GM04503 (cell line): ENCODE results near the gene ALDH7A1.
"Not testable (repeated sequence)": the region's sequence is repeated elsewhere in the genome, so short reads cannot be mapped to it uniquely, and the experiment has no call there.

Experiments
- DNase-seq: peaks from one replicate; pipeline ENCODE4 v3.0.0-alpha.2; 2012; ENCODE audit warnings: low read depth

ALDH7A1 gene

GRCh38 chr5:126594748-126595485 lies at the start of gene ALDH7A1:
Gene ALDH7A1 (minus strand): TSS chr5:126595219. CDS start chr5:126595198, 21 bp downstream.
- peak; percentile 46 for DNase-seq

GRCh38 chr5:126641387-126641786 lies 46.4 kb upstream of the ALDH7A1 start:
- no peak for DNase-seq

GRCh38 chr5:126640866-126641265 lies 45.8 kb upstream of the ALDH7A1 start:
- no peak for DNase-seq

- DNase-seq: no peak
These were observed 41.9 kb upstream of the ALDH7A1 start for GRCh38 chr5:126636956-126637355.

- no peak for DNase-seq
These were observed 40.6 kb upstream of the ALDH7A1 start for GRCh38 chr5:126635585-126635984.

DNA sequence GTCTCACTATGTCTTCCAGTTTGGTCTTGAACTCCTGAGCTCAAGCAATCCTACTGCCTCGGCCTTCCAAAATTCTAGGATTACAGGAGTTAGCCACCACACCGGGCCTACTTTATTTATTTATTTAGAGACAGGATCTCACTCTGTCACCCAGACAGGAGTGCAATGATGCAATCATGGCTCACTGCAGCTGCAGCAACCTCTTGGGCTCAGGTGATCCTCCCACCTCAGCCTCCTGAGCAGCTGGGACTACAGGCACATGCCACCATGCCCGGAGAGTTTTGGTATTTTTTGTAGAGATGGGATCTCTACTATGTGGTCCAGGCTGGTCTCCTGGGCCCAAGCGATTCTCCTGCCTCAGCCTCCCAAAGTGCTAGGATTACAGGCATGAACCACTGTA lies 38.5 kb upstream of the ALDH7A1 start:
- DNase-seq: no peak

DNA sequence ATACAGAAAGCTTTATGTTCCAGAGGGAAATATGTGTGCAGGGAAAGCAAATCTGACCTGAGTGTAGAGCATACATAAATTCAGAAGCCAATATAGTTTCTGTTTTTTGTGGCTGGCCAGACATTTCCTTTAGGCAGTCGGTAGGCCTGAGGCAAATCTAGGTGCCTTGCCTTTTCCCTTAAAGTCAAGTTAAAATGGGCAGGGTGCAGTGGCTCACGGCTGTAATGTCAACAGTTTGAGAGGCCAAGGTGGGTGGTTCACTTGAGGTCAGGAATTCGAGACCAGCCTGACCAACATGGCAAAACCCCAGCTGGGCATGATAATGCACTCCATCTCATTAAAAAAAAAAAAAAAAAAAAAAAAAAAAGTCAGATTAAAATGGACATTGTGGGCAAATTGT lies 36.9 kb upstream of the ALDH7A1 start:
- DNase-seq: no peak

- no peak for DNase-seq
These were observed 33.1 kb upstream of the ALDH7A1 start for GRCh38 chr5:126628102-126628501.

- DNase-seq: peak; percentile 84
These were observed 29.5 kb upstream of the ALDH7A1 start for GRCh38 chr5:126624534-126624933.

GRCh38 chr5:126619781-126620180 lies 24.8 kb upstream of the ALDH7A1 start:
- DNase-seq: no peak

GRCh38 chr5:126617603-126618002 lies 22.6 kb upstream of the ALDH7A1 start:
- DNase-seq: not testable (repeated sequence)

DNA sequence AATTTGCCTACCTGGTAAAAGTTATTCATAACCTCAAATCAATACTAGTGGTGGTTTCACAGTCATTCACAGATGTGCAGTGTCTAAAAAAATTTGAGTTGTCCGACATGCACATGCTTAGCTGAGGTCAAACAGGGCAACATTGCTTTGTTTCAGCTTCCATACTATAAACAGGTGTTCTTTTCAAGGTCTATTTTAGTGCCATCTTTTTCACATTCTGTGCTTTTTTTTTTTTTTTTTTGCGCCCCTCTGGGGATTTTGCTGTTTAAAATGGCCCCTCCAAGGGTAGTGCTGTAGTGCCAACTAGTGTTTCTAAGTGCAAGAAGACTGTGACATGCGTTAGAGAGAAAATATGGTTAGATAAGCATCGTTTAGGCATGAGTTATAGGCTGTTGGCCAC lies 20.3 kb upstream of the ALDH7A1 start:
- no peak for DNase-seq

DNA sequence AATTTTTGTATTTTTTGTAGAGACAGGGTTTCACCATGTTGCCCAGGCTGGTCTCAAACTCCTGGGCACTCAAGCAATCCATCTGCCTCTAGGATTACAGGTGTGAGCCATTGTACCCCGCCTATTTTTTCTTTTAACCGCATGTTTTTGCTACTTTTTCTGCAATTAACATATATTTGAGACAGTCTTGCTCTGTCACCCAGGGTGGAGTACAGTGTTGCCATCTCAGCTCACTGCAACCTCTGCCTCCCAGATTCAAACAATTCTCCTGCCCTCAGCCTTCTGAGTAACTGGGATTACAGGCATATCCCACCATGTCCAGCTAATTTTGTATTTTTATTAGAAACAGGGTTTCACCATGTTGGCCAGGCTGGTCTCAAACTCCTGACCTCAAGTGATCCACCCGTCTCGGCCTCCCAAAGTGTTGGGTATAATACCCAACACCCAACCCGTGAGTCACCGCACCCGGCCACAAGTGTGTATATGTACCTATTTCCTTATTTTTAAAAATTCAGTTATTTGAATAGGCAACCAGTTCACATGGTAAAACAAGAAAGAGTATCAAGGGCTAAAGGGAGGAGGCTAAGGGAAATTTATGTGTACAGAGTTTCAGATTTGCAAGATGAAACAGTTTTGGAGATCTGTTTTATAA lies 19.0 kb upstream of the ALDH7A1 start:
- no peak for DNase-seq

DNA sequence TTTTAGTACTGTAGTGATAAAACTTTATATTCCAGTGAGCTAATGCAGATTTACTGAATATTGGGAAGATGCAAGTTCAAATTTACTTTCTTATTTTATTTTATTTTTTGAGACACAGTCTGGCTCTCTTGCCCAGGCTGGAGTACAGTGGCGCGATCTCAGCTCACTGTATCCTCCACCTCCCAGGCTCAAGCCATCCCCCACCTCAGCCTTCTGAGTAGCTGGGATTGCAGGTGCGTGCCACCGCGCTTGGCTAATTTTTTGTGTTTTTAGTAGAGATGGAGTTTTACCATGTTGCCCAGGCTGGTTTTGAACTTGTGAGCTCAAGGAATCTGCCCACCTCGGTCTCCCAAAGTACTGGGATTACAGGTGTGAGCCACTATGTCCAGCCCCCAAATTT lies 15.6 kb upstream of the ALDH7A1 start:
- DNase-seq: no peak

- DNase-seq: no peak
These were observed 15.1 kb upstream of the ALDH7A1 start for GRCh38 chr5:126610160-126610559.

DNA sequence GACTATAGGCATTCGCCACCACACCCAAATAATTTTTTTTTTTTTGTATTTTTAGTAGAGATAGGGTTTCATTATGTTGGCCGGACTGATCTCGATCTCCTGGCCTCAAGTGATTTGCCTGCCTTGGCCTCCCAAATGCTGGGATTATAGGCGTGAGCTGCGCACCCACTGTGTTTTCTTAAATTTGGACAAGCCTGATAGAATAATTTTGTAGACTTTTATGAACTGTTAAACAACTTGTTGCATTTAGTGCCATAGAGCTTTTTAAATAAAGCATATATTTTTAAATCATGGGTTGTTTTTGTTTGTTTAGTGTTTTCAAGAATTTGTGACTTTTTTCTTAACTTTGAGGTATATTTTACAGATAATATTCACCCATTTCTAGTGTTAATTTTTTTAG lies 10.5 kb upstream of the ALDH7A1 start:
- DNase-seq: no peak

GRCh38 chr5:126603402-126603991 lies 8.5 kb upstream of the ALDH7A1 start:
- DNase-seq: no peak

DNA sequence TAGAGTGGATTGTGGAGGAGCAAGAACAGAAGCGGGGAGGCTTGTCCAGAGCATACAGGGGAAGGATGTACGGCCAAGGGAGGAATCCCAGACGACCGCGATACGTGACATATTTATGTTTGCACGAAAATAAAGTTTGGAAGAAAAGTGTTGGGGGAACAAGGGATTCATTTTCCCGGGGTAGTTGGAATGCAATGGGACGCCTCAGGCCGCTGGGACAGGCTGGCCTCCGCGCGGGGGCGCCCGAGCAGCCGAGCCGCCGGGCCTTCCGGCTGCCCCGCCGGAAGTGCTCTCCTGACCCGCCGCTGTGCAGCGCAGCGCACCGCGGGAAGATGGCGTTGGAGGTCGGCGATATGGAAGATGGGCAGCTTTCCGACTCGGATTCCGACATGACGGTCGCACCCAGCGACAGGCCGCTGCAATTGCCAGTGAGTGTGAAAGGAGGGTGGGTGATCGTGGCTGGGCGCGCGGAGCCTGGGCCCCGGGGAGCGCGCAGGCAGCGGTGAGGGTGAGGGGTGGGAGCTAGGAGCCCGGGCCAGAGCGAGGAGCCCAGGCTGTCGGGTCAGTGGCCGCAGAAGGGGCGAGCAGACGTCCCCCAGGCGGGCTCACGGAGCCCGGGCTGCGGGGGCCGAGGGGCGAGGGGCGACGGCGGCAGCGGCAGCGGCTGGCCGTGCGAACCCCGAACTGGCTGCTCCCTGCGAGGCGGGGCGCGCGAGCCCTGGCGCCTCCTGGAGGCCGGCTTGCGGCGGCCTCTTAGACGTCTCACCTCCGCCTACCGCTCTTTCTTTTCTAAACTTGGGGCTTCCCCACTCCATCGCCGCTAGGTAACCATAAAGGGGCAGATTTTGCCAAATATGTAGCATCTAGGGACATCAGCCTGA lies 5.9 kb upstream of the ALDH7A1 start, which contains the start of gene PHAX:
TSS of gene PHAX (plus strand) at position 317 of the 881 bp plus-strand sequence. CDS start at position 333, 16 bp downstream.
- no peak for DNase-seq

DNA sequence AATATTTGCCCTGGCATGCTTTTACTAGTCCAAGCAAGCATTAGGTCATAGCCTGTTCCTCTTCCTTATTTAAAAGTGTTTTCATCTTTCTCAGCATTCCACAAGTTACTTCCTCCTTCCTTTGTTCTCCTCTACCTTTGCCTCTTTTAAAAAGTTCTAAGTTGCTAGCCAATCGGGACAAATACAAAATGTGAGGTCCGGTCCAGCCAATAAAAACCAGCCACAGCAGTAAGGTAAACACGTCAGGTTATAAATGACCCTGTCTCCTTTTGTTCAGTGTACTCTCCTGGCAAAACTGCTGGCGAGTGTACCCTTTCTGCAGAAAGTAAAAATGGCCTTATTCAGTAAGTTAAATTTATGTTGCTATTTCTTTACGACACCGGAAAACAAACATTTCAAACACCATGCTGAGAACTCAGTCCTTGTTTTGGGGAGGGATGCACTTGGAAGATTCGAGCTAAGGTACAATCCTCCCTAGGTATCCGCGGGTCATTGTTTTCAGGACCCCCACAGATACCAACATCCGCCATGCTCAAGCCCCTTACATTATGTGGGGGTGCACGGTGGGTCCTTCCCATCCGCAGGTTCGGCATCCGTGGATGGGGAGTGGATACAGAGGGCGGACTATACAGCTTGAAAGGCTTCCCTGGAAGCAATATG lies 5.1 kb upstream of the ALDH7A1 start:
- not testable (repeated sequence) for DNase-seq

- no peak for DNase-seq
These were observed 4.5 kb upstream of the ALDH7A1 start for GRCh38 chr5:126599499-126599898.

- DNase-seq: no peak
These were observed 2.1 kb upstream of the ALDH7A1 start for GRCh38 chr5:126597156-126597555.
